Effector CD4-positive, alpha-beta T cell (primary cell): ENCODE data around the gene ICE2.

ENCODE experiments used
- DNase-seq: peaks from one replicate; pipeline ENCODE4 v3.0.0-alpha.2; 2020

Gene ICE2

GRCh38 chr15:60486742-60487141 lies 7.8 kb upstream of the ICE2 start:
- DNase-seq = no peak

DNA sequence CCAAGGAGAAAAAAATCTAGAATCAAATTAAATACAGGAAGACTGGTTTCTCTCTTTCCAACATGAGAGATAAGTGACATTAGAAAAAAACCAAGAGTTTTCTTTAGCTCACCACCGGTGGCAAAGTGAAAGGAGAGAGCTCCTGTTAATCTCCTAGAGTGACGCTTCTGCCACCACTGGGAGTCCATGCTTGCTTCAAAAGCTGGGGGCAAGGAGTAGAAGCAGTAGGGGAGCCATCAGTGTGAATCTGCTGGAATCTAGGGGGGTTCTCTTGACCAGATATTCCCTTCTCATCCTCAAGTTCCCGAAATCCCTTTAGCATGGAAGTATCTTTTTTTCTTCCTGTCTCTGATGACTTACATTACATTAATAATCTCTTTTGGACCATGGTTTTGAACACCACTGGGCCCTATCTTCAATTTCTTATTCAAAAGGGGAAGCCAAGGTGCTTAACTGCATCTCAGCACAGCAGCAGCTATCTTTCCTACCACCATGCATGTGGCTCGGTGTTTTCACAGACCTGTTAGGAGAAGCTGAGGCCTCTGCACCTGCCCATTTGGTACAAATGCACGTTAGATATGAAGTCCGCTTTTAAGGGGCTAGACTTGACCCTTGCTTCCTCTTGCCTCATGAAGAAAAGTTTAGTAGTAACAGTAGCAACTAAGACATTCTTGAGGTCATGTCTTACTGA lies 6.6 kb upstream of the ICE2 start:
- no peak for DNase-seq

GRCh38 chr15:60483042-60483441 lies 4.1 kb upstream of the ICE2 start:
- DNase-seq = no peak

DNA sequence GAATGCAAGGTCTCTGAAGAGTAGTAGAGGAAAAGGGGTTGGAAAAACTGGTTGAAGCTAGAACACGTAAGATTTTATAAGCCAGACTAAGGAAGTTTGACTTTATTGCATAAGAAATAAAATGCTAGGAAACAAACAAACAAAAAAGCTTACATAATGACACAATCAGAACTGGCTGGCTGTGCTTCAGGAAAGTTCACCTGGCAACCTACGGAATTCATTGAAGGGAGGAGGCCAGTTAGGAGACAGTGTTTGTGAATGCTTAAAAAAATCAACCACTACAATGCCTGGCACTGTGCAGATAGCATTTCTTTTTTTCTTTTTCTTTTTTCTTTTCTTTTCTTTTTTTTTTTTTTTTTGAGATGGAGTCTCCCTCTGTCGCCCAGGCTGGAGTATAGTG lies 1.9 kb upstream of the ICE2 start:
- no peak for DNase-seq

DNA sequence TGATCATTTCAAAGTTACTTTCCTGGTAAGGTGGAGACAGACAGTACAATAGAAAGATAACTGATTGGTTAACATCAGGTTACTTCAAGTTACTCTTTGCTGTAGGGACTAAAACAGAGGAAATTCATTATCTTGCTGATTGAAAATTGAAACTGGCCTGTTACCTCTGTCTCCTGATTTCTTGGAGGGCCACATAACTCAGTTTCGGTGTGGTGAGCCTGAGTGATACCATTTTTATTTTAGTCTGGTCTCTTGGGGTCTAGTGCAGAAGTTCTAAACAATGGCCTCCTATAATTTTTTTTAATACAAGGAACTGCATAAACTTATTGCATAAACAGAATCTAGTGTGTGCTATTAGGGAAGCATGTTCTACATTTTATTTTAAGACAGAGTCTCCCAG lies 1.2 kb upstream of the ICE2 start:
- DNase-seq = no peak

DNA sequence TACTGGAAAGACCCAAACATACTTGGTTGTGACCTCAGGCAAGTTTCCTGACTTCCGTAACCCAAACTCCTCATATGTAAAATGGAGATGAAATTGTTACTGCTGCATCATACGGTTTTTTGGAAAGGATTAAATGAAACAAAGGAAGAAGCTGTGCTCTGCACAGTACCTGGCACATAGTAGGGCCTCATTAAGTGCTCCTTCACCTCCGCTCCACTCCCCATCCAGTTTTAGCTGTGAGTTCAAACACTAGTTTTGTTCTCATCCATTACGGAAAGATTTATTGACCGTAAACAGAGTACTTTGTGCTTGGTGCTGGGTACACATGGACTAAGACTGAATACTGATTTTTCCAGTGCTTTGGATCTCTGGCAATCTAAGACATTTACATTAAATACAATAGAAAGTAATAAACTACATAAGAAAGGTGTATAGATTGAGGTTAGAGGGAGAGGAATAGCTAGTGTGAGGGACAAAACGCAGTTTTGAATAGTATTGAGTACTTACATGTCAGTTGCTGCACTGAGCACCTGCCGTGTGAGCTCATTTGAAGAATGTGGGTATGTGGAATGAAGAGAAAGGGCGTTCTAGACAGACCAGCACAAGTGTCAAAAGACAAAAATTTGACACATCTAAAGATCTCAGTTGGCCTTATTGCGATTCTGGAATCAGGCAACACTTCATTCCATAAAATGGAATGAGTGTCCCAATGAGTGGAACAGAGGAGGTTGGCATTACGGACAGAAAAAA lies 594 bp upstream of the ICE2 start:
- no peak for DNase-seq

DNA sequence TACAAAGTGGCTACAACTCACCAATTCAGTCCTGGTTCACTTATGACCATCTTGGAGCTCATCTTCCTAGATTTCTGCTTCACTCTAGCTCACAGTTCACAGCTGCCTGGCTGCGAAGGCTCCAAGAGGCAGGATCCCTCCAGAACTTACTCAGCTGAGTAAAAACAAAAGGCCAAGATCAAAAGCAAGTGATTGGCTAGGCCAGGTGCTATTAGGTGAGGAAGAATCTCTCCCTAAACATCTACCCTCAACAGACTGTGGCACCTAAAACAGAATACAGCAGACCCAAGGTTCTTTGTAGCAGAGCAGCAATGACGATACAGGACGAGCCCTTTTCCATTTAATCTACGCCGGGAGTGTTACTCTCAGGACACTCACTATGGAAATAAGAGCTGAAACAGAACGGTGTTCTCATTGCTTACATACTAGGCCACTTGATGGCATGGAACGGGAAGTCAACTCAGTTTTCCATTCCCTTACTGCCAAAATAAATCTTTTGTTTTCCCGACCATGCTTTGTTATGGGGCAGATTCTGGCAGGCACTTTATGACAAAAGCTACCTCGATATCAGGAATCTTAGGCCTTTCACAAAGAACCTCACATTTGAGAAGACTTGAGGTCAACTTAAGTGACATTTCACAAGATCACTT lies 901 bp downstream of the ICE2 start:
- no peak for DNase-seq

- no peak for DNase-seq
Observed at GRCh38 chr15:60477164-60477563, 1.8 kb downstream of the ICE2 start.

GRCh38 chr15:60476713-60477112 lies 2.2 kb downstream of the ICE2 start:
- DNase-seq = no peak

GRCh38 chr15:60473135-60473534 lies 5.8 kb downstream of the ICE2 start:
- no peak for DNase-seq

- no peak for DNase-seq
Observed at GRCh38 chr15:60471314-60471713, 7.6 kb downstream of the ICE2 start.

- DNase-seq = no peak
Observed at GRCh38 chr15:60469893-60470641, 8.9 kb downstream of the ICE2 start.

GRCh38 chr15:60464836-60465630 lies 13.9 kb downstream of the ICE2 start:
- DNase-seq = no peak

GRCh38 chr15:60462027-60462426 lies 16.9 kb downstream of the ICE2 start:
- DNase-seq = no peak

DNA sequence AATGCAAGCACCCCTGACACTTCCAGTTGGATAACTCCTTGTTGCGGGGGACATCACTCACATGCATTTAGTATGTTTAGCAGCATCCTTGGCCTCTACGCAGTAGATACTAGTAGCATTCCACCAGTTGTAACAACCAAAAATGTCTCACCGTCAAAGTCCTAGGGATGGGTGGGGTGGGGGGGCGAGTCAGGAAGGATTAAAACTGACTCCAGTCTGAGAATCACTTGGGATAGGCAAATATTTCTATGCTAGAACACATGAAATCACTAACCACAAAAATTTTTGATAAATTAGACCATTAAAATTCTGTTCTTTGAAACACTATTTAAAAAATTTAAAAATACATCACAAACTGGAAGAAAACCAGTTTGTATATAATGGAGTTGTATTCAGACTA lies 18.0 kb downstream of the ICE2 start:
- no peak for DNase-seq

DNA sequence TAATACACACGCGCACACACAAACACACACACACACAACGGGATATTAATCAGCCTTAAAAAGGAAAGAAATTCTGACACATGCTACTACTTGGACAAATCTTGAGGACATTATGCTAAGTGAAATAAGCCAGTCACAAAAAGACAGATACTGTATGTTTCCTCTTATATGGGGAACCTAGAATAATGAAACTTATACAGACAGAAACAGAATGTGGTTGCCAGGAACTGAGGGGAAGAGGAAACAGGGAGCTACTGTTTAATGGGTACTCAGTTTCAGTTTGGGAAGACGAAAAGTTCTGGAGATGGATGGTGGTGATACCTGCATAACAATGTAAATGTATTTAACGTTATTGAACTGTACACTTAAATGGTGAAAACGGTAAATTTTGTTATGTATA lies 20.2 kb downstream of the ICE2 start:
- no peak for DNase-seq

GRCh38 chr15:60457985-60458384 lies 21.0 kb downstream of the ICE2 start:
- DNase-seq = no peak

DNA sequence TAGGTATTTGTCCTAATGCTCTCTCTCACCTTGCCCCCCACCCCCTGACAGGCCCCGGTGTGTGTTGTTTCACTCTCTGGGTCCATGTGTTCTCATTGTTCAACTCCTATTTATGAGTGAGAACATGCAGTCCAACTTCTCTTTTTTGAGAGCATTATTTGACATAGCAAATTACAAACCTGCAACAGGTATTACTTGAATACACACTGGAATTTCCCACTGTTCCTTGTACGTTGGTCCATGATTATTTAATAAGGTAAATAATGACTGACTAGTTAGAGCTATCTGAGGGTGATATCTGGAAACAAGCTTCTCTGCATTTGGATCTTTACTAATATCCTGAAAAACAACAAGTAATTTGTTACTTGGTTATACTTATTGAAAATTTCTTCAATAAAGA lies 24.1 kb downstream of the ICE2 start:
- no peak for DNase-seq

GRCh38 chr15:60448668-60449360 lies 30.1 kb downstream of the ICE2 start:
- no peak for DNase-seq

DNA sequence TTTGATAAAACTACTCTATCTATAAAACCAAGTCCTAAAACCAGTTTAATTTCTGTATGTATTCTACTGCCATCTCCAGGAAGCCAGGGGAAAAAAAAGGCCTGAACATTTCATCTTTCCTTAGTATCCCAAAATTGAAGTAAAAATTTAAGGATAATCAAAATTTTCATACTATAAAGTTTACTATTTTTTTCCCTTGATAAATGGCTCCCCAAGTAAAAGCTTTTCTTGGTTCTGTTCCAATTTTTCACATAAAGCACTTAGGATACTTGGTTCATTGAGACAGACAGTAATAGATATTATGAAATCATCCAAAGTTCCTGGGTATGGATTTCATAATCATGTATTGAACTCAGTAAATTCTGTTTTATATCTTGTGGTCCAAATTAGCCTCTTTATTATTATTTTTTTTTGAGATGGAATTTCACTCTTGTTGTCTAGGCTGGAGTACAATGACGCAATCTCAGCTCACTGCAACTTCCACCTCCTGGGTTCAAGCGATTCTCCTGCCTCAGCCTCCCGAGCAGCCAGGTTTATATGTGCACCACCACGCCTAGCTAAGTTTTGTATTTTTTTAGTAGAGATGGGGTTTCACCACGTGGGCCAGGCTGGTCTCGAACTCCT lies 34.5 kb downstream of the ICE2 start:
- no peak for DNase-seq

DNA sequence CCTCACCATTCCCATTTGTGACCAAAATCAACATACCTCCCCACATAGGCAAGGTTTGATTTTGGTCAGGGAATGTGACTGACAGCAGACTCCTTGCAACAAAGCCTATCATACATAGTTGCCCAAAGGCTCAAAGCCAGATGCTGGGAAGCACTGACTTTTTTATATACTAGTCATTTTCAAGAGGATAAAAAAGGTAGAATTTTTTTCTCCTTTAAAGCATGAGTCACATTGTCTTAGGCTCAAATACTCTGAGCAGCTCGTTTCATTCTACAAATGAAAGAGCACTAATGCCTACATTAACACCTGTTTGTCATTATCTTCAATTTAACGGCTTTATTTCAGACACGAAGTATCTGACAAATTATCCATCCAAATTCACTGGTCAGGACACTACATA lies 36.2 kb downstream of the ICE2 start:
- DNase-seq = no peak
